ENCODE measurements around the gene LIF. TPM values are rescaled to one million over a fixed set of nuclear protein-coding genes. Genes with fewer than 3 reads are reported as not detected.

Gene LIF
- polyA plus RNA-seq, 2 of the 4 experiments (the other 2 are of a cell fraction): 40.7 to 54.5 TPM

- POLR2A ChIA-PET: interaction anchor here (0.7 to 1.3 kb wide), 3 partner anchors 12 to 40 kb away, joined by 3 to 8 read pairs (median 4); no protein-coding TSS in a partner anchor
- Histone ChIP-seq H3K4me1 (peaks cover 95% of the 10 kb centered on the region), H3K4me2 (peak overlapping the region; percentile 99), H3K9me3 (no peaks in the 10 kb centered on the region), H3K27ac (peak overlapping the region; percentile 99 to 100), H3K4me3 (0 out of 3 replicates have a peak overlapping the region, but pooled peaks have one; percentile 21)
- WGBS (ENCODE audit: missing lambda C conversion rate): 10% methylated on average over 2 of the region's 12 CpGs
- DNase-seq (ENCODE audit: low read depth in 1 of 2, low spot score in 1 of 2): peak; percentile 54 to 75
- ATAC-seq: peak; percentile 5 to 26; a peak in 3 of 6 replicates
- TF ChIP-seq FOSB (CRISPR knock-in tag; IDR thresholded peaks at IDR 0.05) (no peak), HEYL (CRISPR knock-in tag; IDR thresholded peaks at IDR 0.05) (no peak), SREBF2 (IDR thresholded peaks at IDR 0.05) (no peak), CBX2 (IDR thresholded peaks at IDR 0.05; ENCODE audit: borderline replicate concordance, low read depth) (no peak), TP53 (CRISPR knock-in tag; IDR thresholded peaks at IDR 0.05) (0 out of 2 replicates have a peak, but pooled peaks have one; percentile 60), POLR2AphosphoS2 (conservative IDR thresholded peaks at IDR 0.05; ENCODE audit: low read length) (no peak; the same call in none of the 2 replicates), CEBPB (IDR thresholded peaks at IDR 0.05) (no peak), HOXB13 (CRISPR knock-in tag; IDR thresholded peaks at IDR 0.05; ENCODE audit: low read depth) (peak; percentile 81), HOXB5 (CRISPR knock-in tag; IDR thresholded peaks at IDR 0.05) (peak; percentile 62; the same call in 1 of the 2 replicates), GATA3 (IDR thresholded peaks at IDR 0.05; ENCODE audit: borderline replicate concordance) (0 out of 2 replicates have a peak, but pooled peaks have one; percentile 14), HOXA7 (CRISPR knock-in tag; IDR thresholded peaks at IDR 0.05) (0 out of 2 replicates have a peak, but pooled peaks have one; percentile 54), NFE2L2 (conservative IDR thresholded peaks at IDR 0.05; ENCODE audit: low read length) (no peak), FOXS1 (CRISPR knock-in tag; IDR thresholded peaks at IDR 0.05) (no peak; the same call in 1 of the 2 replicates), FOSL2 (IDR thresholded peaks at IDR 0.05) (no peak), FOSL2 (CRISPR knock-in tag; IDR thresholded peaks at IDR 0.05) (peak; percentile 30; the same call in 1 of the 2 replicates), JUN (IDR thresholded peaks at IDR 0.05) (peak in 1 of 2 experiments; percentile 38; a peak in 1 of 5 replicates), MYC (IDR thresholded peaks at IDR 0.05; ENCODE audit: borderline replicate concordance, low read length) (no peak), TFCP2L1 (CRISPR knock-in tag; IDR thresholded peaks at IDR 0.05) (no peak)
- TF ChIP-seq, protein P1, sequence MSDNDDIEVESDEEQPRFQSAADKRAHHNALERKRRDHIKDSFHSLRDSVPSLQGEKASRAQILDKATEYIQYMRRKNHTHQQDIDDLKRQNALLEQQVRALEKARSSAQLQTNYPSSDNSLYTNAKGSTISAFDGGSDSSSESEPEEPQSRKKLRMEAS (IDR thresholded peaks at IDR 0.05): 0 out of 2 replicates have a peak, but pooled peaks have one; percentile 7
- TF ChIP-seq, protein P2, sequence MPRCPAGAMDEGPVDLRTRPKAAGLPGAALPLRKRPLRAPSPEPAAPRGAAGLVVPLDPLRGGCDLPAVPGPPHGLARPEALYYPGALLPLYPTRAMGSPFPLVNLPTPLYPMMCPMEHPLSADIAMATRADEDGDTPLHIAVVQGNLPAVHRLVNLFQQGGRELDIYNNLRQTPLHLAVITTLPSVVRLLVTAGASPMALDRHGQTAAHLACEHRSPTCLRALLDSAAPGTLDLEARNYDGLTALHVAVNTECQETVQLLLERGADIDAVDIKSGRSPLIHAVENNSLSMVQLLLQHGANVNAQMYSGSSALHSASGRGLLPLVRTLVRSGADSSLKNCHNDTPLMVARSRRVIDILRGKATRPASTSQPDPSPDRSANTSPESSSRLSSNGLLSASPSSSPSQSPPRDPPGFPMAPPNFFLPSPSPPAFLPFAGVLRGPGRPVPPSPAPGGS (IDR thresholded peaks at IDR 0.05): no peak
- TF ChIP-seq, protein P3, sequence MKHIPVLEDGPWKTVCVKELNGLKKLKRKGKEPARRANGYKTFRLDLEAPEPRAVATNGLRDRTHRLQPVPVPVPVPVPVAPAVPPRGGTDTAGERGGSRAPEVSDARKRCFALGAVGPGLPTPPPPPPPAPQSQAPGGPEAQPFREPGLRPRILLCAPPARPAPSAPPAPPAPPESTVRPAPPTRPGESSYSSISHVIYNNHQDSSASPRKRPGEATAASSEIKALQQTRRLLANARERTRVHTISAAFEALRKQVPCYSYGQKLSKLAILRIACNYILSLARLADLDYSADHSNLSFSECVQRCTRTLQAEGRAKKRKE (CRISPR knock-in tag; IDR thresholded peaks at IDR 0.05; ENCODE audit: low read depth): 0 out of 2 replicates have a peak, but pooled peaks have one; percentile 45
- FAIRE-seq: no peak
- CTCF ChIA-PET: interaction anchor here (0.9 to 2.4 kb wide), 6 partner anchors 12 to 143 kb away, joined by 3 to 15 read pairs (median 4); no protein-coding TSS in a partner anchor
Measured at GRCh38 chr22:30250661-30251267, 4.2 kb upstream of the LIF start.

DNA sequence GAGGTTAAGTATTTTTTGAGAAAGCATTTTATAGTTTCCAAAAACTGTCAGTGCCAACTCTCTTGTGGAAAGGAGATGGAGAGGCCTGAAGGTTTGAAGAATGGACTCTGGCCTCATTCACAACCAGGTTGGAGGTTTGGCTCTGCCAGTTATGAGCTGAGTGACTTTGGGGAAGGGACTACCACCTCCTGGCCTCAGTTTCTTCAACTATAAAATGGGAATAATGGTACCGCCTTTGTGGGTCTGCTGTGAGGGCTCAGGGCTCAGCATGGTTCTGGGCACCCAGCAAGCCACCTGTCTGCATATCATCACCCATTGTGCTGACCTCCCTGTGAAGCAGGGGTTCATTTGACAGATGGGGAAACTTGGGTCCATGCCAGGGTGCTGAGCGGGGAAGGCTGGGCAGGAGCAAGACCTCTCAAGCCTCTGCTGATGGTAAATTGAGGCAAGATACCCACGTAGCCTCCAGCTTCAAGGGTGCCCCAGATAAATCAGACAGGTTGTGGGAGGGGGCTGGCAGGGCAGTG, 3.5 kb upstream of the LIF start:
- Histone ChIP-seq H3K4me2 (peak overlapping the region; percentile 99), H3K4me3 (0 out of 3 replicates have a peak overlapping the region, but pooled peaks have one; percentile 11), H3K4me1 (peaks cover 100% of the 10 kb centered on the region), H3K9me3 (no peaks in the 10 kb centered on the region), H3K27ac (peak overlapping the region; percentile 99 to 100)
- 0 out of 5 replicates have a peak, but pooled peaks of 1 of the 2 experiments have one; percentile 5 for TF ChIP-seq JUN (IDR thresholded peaks at IDR 0.05)
- TF ChIP-seq EHF (CRISPR knock-in tag; IDR thresholded peaks at IDR 0.05): peak; percentile 74; the same call in 1 of the 2 replicates
- TF ChIP-seq HOXA7 (CRISPR knock-in tag; IDR thresholded peaks at IDR 0.05): peak; percentile 70; the same call in 1 of the 2 replicates
- 0 out of 2 replicates have a peak, but pooled peaks have one; percentile 59 for TF ChIP-seq HOXB13 (CRISPR knock-in tag; IDR thresholded peaks at IDR 0.05; ENCODE audit: low read depth)
- TF ChIP-seq POLR2AphosphoS2 (conservative IDR thresholded peaks at IDR 0.05; ENCODE audit: low read length): 0 out of 2 replicates have a peak, but pooled peaks have one; percentile 38
- no peak for TF ChIP-seq TP53 (CRISPR knock-in tag; IDR thresholded peaks at IDR 0.05)
- 0 out of 2 replicates have a peak, but pooled peaks have one; percentile 37 for TF ChIP-seq FOSB (CRISPR knock-in tag; IDR thresholded peaks at IDR 0.05)
- no peak for TF ChIP-seq ZSCAN20 (CRISPR knock-in tag; IDR thresholded peaks at IDR 0.05)
- FAIRE-seq (no peak), ATAC-seq (no peak), DNase-seq (ENCODE audit: low read depth in 1 of 2, low spot score in 1 of 2) (no peak)
- ChIA-PET POLR2A (interaction anchor here (0.7 to 1.3 kb wide), 3 partner anchors 11 to 40 kb away, joined by 3 to 8 read pairs (median 4); no protein-coding TSS in a partner anchor), CTCF (interaction anchor here (0.9 to 2.4 kb wide), 5 partner anchors 12 to 142 kb away, joined by 3 to 15 read pairs (median 4); no protein-coding TSS in a partner anchor)
- WGBS (ENCODE audit: missing lambda C conversion rate): 73% methylated on average over 2 of the region's 3 CpGs

Measured in A549 (cell line).